Coronary artery (tissue), 2 donors: ENCODE results near the gene PITPNB.
A peak's percentile ranks its signal among the peaks of the same experiment; 100 is the strongest.

Experiments
- DNase-seq: peaks from one replicate; pipeline ENCODE4 v3.0.0-alpha.2; 2017; ENCODE audit warnings: low spot score
- H3K27ac ChIP-seq, 2 donors: fragments of 200-600 bp; sonication (generic); one replicate each; pipeline ENCODE4 v1.5.1; 2016 to 2019
- H3K4me3 ChIP-seq: fragments of 200-600 bp; sonication (generic); 2 replicates; pipeline ENCODE4 v1.5.1; 2016; ENCODE audit warnings: mild to moderate bottlenecking, moderate library complexity
- TF ChIP-seq, protein P1 (sequence below): fragments of 200-600 bp; sonication (generic); IDR thresholded peaks from one replicate; pipeline ENCODE4 v1.5.1; 2019; ENCODE audit warnings: antibody characterized with exemption

The PITPNB gene

GRCh38 chr22:27850000-27850521 is 69.0 kb downstream of the PITPNB start:
- no peak overlapping the region for H3K4me3 ChIP-seq
- TF ChIP-seq, protein P1, sequence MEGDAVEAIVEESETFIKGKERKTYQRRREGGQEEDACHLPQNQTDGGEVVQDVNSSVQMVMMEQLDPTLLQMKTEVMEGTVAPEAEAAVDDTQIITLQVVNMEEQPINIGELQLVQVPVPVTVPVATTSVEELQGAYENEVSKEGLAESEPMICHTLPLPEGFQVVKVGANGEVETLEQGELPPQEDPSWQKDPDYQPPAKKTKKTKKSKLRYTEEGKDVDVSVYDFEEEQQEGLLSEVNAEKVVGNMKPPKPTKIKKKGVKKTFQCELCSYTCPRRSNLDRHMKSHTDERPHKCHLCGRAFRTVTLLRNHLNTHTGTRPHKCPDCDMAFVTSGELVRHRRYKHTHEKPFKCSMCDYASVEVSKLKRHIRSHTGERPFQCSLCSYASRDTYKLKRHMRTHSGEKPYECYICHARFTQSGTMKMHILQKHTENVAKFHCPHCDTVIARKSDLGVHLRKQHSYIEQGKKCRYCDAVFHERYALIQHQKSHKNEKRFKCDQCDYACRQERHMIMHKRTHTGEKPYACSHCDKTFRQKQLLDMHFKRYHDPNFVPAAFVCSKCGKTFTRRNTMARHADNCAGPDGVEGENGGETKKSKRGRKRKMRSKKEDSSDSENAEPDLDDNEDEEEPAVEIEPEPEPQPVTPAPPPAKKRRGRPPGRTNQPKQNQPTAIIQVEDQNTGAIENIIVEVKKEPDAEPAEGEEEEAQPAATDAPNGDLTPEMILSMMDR: no peak
- no peak for DNase-seq
- H3K27ac ChIP-seq: peak overlapping the region; percentile 33 to 50

DNA sequence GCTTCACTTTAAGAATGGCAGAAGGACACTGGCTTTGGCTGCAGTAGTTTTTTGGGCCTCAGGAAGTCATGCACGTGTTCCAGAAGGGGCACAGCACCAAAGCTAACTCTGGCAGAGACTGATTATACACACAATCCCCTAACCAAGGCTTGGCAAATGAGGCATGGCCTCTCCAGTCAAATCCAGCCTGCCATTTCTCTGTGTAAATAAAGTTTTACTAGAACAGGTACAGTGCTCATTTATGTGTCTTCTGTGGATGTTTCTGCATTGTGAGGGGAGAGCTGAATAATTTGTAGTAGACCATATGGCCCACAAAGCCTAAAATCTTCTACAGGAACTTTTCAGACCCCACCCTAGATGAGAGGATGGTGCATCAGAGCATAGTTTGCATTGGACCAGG is 71.1 kb downstream of the PITPNB start:
- H3K4me3 ChIP-seq: no peak overlapping the region
- TF ChIP-seq, protein P1: no peak
- H3K27ac ChIP-seq: no peak overlapping the region
- no peak for DNase-seq

DNA sequence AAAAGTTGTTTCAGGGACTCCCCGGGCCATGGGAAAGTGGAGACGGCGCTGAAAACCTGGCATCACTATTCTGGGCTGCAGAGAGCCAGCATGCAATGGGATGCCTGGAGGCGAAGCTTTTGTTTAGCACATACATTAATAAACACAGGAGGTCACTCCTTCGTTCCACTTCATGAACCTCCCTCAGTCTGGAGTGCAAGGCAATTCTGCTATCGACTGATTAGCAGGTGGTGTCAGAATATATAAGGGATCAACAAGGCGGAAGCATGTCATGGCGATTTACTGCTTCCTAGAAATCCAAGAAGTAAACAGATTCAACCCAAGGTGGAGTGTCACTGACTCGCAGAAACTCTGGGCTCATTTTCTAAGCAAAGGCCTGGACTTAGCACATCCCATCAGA is 72.1 kb downstream of the PITPNB start:
- Histone ChIP-seq H3K27ac (no peak overlapping the region), H3K4me3 (no peak overlapping the region)
- TF ChIP-seq, protein P1: no peak
- DNase-seq: no peak

GRCh38 chr22:27846248-27846757 is 72.8 kb downstream of the PITPNB start:
- no peak for DNase-seq
- Histone ChIP-seq H3K27ac (no peak overlapping the region), H3K4me3 (no peak overlapping the region)
- TF ChIP-seq, protein P1: no peak

GRCh38 chr22:27845644-27846043 is 73.4 kb downstream of the PITPNB start:
- no peak overlapping the region for H3K27ac ChIP-seq
- H3K4me3 ChIP-seq: no peak overlapping the region
- TF ChIP-seq, protein P1: no peak
- no peak for DNase-seq

DNA sequence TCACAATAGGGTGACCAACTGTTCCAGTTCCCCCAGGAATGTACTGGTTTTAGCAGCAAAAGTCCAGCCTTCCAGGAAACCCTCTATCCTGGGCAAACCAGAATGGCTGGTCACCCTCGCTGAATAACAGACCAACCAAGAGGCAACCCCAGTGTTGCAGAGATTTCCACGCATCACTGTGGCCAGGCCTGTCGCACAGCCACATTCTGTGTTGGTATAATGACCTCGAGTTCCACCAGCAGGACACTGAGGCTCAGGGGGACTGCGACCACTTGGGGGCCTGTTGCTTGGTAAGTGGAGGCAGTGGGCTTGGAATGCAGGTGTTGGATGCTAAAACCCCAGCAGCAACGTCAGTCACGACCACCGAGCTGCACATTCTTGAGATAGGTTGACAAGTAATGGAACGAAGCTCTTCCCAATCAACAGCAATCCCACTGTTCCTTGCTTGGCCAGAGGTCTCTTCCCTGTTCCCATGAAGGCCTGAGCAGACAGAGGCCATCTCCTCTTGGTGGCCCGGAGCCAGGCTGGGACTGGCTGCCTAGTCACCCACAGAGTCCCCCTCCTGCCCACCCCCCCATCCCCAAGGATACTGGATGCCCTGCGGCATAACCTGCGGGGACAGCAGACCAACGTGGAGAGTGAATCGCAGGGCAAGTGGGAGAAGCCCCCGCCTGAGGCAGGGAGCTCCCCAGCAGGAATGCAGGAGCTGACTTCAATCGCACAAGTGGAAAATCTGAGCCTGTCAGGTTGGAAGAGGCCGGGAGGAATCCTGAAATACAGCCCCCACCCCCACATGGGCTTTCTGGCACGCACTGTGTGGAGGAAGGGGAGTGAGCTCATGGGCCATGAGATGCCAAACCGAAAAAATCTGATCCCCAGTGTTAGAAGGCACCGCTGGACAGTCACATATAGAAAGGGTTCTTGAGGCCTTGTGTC is 74.1 kb downstream of the PITPNB start:
- H3K4me3 ChIP-seq: no peak overlapping the region
- TF ChIP-seq, protein P1: no peak
- no peak overlapping the region for H3K27ac ChIP-seq
- DNase-seq: peak; percentile 69
